CD4-positive, alpha-beta T cell treated with Interleukin-6 for 4 hours (primary cell): ENCODE data around the gene ADAMTS8.
A peak's percentile ranks its signal among the peaks of the same experiment; 100 is the strongest.

ENCODE experiments used
- DNase-seq: peaks from one replicate; pipeline ENCODE4 v3.0.0-alpha.2; 2020; ENCODE audit warnings: mixed read lengths

The ADAMTS8 gene

DNA sequence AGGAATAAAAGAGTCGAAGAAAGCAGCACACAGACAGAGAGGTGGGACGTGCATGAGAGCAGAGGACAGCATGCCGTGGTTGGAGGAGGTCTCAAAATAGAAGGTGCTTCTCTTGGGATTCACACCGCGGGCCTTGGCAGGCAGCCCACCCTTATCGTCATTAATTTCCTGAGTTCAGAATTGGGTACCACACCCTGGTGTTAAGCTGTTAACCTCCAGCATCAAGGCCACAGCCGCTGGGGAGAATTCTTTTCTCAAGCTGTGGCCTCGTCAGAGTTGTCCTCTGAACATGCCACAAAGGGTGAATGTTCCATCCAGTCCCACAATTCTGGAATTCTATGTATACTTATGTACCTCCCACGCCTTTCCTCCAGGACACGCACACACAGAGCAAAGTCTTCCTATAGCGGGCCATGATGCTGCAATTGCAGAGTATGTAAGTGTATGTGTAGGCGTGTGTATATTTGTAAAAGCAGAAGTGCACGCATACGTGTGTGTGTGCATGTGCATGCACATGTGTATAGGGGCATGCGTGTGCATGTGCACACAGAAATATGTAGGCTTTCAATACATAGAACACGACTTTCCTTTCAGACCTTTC, 39.0 kb downstream of the ADAMTS8 start:
- peak; percentile 16 for DNase-seq

DNA sequence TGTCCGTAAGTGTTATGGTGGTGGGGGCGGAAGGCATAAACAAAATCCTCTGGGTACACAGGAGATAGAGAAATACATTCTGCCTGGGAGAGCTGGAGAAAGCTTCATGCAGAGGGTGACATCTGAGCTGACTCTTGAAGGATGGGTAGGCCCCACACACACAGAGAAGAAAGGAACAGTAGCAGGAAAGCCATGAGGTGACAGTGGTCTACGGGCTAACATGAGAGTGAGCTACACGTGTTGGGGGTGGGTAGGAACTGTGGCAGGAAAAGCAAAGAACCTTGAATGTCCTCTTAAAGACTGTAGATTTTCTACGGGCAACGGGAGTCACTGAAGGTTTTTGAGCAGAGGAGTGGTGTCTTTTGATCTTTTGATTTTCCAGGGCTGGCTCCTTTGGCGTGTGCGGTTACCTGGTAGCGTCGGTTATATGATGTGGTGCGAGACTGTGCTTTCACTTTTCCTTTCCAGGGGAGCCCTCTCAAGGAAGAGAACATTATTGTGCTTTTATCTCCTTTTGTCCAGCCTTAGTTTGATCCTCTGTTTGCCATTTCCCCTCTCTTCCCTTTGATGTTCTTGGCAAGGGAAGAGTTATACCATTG, 39.7 kb downstream of the ADAMTS8 start:
- peak; percentile 24 for DNase-seq

GRCh38 chr11:130386056-130386455, 42.4 kb downstream of the ADAMTS8 start:
- no peak for DNase-seq

GRCh38 chr11:130383344-130384211, 44.8 kb downstream of the ADAMTS8 start:
- no peak for DNase-seq

- DNase-seq, result no peak
Observed at GRCh38 chr11:130381317-130381716, 47.1 kb downstream of the ADAMTS8 start.

DNA sequence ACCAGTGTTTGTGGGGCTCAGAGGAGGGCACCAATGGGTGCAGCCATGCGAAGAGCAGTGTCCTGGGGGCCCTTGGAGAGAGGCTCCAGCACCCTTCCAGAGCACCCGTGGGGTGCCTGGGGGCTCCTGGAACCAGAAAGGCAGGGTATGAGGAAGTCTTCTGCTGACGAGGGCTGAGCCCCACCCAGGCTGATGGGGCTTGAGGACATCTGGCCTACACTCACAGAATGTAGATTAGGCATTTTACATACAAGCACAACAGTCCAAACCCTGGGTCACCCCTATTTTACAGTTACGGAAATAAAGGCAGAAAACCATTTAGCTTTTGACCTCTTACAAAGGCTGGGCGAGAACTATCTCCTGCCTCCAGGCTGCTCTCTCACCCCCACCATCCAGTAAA, 47.6 kb downstream of the ADAMTS8 start:
- DNase-seq, result no peak

- no peak for DNase-seq
Observed at GRCh38 chr11:130379276-130379675, 49.1 kb downstream of the ADAMTS8 start.

DNA sequence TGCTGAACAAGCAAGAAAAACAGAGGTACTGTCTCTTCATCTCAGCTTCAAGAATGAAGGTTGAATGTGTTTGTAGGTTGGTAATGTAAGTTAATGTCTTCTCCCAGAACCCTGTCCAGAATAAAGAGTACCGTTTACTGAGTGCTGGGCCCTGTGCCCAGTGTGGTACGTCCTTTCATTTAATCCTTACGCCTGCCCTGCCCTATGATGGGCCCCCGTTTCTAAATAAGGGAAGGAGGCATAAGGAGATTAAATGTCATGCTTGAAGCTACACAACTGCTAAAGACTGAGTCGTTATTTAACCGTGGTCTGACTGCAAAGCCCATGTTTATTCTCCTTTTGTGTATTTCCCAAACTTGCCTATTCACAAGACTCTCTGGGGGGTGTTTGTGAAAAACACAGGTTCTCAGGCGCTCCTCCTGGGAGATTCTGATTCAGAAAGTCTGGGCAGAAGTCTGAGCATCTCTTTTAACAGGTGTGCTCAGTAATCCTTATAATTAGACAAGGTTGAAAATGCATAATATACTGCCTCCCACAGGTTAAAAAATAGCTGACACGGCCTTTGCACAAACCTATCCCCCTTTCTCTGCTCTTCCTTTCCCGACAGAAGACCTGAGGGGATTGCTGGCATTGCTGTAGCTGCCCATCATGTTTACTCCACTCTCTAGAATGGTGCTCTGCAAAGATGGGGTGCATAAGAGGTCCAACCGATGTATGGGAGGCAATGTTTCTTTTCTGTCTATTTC, 57.4 kb downstream of the ADAMTS8 start:
- no peak for DNase-seq

- DNase-seq, result no peak
Observed at GRCh38 chr11:130369713-130370112, 58.7 kb downstream of the ADAMTS8 start.

DNA sequence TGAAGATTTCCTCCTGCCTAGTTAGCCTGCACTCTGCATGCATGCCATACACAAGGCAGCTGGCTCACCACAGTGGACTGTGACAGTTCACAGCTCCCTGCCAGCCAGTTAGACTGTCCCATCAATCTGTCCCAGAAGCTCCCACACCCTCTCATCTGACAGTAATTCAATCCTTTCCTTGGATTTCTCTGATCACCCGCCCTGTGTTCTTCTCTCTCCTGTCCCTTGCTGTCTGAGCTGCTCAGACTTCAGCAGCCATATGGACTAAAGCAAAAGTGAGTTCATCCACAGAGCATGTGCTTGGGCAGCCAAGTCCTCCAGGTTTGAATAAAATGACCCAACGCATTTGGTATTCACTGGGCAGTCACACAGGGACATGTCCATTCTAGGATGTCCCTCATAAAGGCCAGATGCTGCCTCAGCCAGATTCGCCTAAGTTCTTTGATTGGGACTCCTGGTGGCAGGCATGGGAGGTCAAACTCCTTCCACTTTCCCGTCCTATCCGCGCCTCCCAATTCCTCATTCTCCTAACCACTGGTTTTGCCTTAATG, 59.2 kb downstream of the ADAMTS8 start:
- DNase-seq, result no peak

DNA sequence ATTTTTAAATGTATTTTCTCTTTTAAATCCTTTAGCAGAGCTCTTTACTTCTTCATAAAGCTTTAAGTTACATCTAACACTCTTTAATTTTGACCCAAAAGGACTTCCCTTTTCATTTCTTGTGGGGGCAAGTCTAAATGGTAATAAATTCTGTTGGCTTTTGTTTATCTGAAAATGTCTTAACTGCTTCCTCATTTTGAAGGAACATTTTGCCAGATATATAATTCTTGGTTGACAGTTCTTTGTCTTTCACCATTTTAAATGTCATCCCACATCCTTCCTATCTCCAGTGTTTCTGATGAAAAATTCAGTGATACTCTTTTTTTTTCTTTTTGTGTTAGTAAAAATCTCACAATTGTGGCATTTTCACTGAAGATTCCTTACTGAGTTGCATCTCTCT, 69.0 kb downstream of the ADAMTS8 start:
- DNase-seq, result no peak

- DNase-seq, result no peak
Observed at GRCh38 chr11:130358398-130358797, 70.0 kb downstream of the ADAMTS8 start.
